NCI-H345 (cell line): ENCODE data around the gene KIFAP3.
A peak's percentile ranks its signal among the peaks of the same experiment; 100 is the strongest.
"Not testable (repeated sequence)": the region's sequence is repeated elsewhere in the genome, so short reads cannot be mapped to it uniquely, and the experiment has no call there.

Source experiments
- DNase-seq: peaks from one replicate; lab custom pipeline; 2025; lab: John Stamatoyannopoulos, UW

The KIFAP3 gene

GRCh38 chr1:170074250-170075157 lies at the start of gene KIFAP3:
Gene KIFAP3, minus strand, starts transcription at chr1:170074695. Its CDS starts 228 bp downstream, at chr1:170074467.
- DNase-seq: peak; percentile 96

- DNase-seq: no peak
These were observed 47.9 kb upstream of the KIFAP3 start for GRCh38 chr1:170122366-170122765.

GRCh38 chr1:170114906-170115305 lies 40.4 kb upstream of the KIFAP3 start:
- DNase-seq: no peak

GRCh38 chr1:170113140-170113539 lies 38.6 kb upstream of the KIFAP3 start:
- not testable (repeated sequence) for DNase-seq

GRCh38 chr1:170097449-170097948 lies 23.0 kb upstream of the KIFAP3 start:
- DNase-seq: no peak

GRCh38 chr1:170096806-170097340 lies 22.4 kb upstream of the KIFAP3 start:
- DNase-seq: no peak

GRCh38 chr1:170095976-170096748 lies 21.7 kb upstream of the KIFAP3 start:
- DNase-seq: no peak

GRCh38 chr1:170094697-170095616 lies 20.5 kb upstream of the KIFAP3 start:
- not testable (repeated sequence) for DNase-seq

GRCh38 chr1:170086399-170087032 lies 12.0 kb upstream of the KIFAP3 start:
- DNase-seq: no peak

- no peak for DNase-seq
These were observed 10.6 kb upstream of the KIFAP3 start for GRCh38 chr1:170085091-170085490.

GRCh38 chr1:170078610-170079189 lies 4.2 kb upstream of the KIFAP3 start:
- no peak for DNase-seq

GRCh38 chr1:170077926-170078325 lies 3.4 kb upstream of the KIFAP3 start:
- DNase-seq: no peak

- not testable (repeated sequence) for DNase-seq
These were observed 2.5 kb upstream of the KIFAP3 start for GRCh38 chr1:170076952-170077351.

- DNase-seq: no peak
These were observed 1.7 kb upstream of the KIFAP3 start for GRCh38 chr1:170076199-170076598.

- DNase-seq: peak; percentile 11
These were observed 691 bp upstream of the KIFAP3 start for GRCh38 chr1:170075186-170075585.

- DNase-seq: peak; percentile 21
These were observed 624 bp downstream of the KIFAP3 start for GRCh38 chr1:170073893-170074249.

GRCh38 chr1:170071378-170071777 lies 3.1 kb downstream of the KIFAP3 start:
- DNase-seq: no peak

- DNase-seq: no peak
These were observed 5.6 kb downstream of the KIFAP3 start for GRCh38 chr1:170068923-170069322.

GRCh38 chr1:170067253-170067819 lies 7.2 kb downstream of the KIFAP3 start:
- DNase-seq: no peak

GRCh38 chr1:170064821-170065220 lies 9.7 kb downstream of the KIFAP3 start:
- no peak for DNase-seq
